K562 (cell line): ENCODE data around the gene SAP30BP. TPM values are rescaled to one million over a fixed set of nuclear protein-coding genes. Genes with fewer than 3 reads are reported as not detected.

Source experiments
- ATAC-seq: fragments of 200-7000 bp; cut with Tn5 transposase; 3 replicates; pipeline ENCODE4 v1.9.1; 2020; ENCODE audit warnings: moderate library complexity
- BruUV-seq: library from RNA; stranded (reverse); fragments of 400-500 nt; replicated peaks from 2 replicates; lab custom pipeline; 2021; lab: Mats Ljungman, UMichigan
- CTCF ChIA-PET: fragments of 300-600 bp; formaldehyde crosslinking; extraction: SDS; loops from one replicate; lab custom pipeline; 2021; ENCODE audit warnings: low intra/inter-chr PET ratio; lab: Yijun Ruan, JAX
- POLR2A ChIA-PET: fragments of 300-600, 350-650 bp; sonication (Branson Sonifier 250); formaldehyde crosslinking; extraction: SDS; loops from one replicate; lab custom pipeline; 2021; ENCODE audit warnings: antibody characterized with exemption, inconsistent platforms; lab: Yijun Ruan, JAX
- DNase-seq, 4 experiments: peaks; one replicate each; pipeline versions ENCODE4 v3.0.0 to v3.0.0-alpha.2; 2011 to 2018; ENCODE audit warnings: low spot score in 3 of 4, mixed read lengths in 3 of 4; ENCODE audit errors: extremely low read depth in 1 of 4
- FAIRE-seq: peaks from 2 replicates; lab custom pipeline; 2011; peaks lifted over from hg19 to GRCh38; lab: Jason Lieb, UNC
- H2AFZ ChIP-seq: 2 replicates; pipeline ENCODE4 v1.6.0; 2011; ENCODE audit warnings: low read depth, low read length, control low read depth, inconsistent platforms
- H3K27ac ChIP-seq: fragments of 200-600 bp; 3 replicates; pipeline ENCODE4 v1.8.0; 2011; ENCODE audit warnings: low read depth, mild to moderate bottlenecking, control low read depth, inconsistent platforms, low read length, moderate library complexity, mixed read lengths; ENCODE audit errors: extremely low read depth
- H3K27me3 ChIP-seq, 2 experiments: fragments of 300-600 bp in 1 of 2; 2 replicates in 1 of 2; 3 replicates in 1 of 2; pipeline versions ENCODE4 v1.6.0 to v1.8.0; 2011; ENCODE audit warnings: inconsistent platforms in 2 of 2, low read length in 2 of 2, mild to moderate bottlenecking in 1 of 2, mixed read lengths in 1 of 2, moderate library complexity in 1 of 2; ENCODE audit not compliant: control insufficient read depth in 2 of 2, insufficient read depth in 2 of 2
- H3K36me3 ChIP-seq: fragments of 300-600 bp; 3 replicates; pipeline ENCODE4 v1.8.0; 2011; ENCODE audit warnings: mild to moderate bottlenecking, low read length, inconsistent platforms; ENCODE audit not compliant: control insufficient read depth, insufficient read depth
- H3K4me1 ChIP-seq, 2 experiments: fragments of 200-600 bp in 1 of 2; replicated peaks in 1 of 2; 2 replicates in 1 of 2; 3 replicates in 1 of 2; pipeline versions ENCODE4 v1.5.1 to v1.8.0; 2011; ENCODE audit warnings: inconsistent platforms in 2 of 2, low read length in 2 of 2, mild to moderate bottlenecking in 1 of 2, mixed read lengths in 1 of 2, moderate library complexity in 1 of 2; ENCODE audit not compliant: control insufficient read depth in 2 of 2, insufficient read depth in 2 of 2
- H3K4me2 ChIP-seq: 2 replicates; pipeline ENCODE4 v1.6.1; 2011; ENCODE audit warnings: low read length, control low read depth, inconsistent platforms, mixed read lengths; ENCODE audit not compliant: insufficient read depth
- H3K4me3 ChIP-seq: fragments of 200-600 bp; sonication (generic), shearing (Covaris generic); 2 replicates; pipeline ENCODE4 v1.5.1; 2016; ENCODE audit warnings: control low read depth, inconsistent platforms
- H3K79me2 ChIP-seq: fragments of 200-600 bp; 3 replicates; pipeline ENCODE4 v1.8.0; 2011; ENCODE audit warnings: low read length, inconsistent platforms; ENCODE audit not compliant: control insufficient read depth, insufficient read depth
- H3K9ac ChIP-seq, 2 experiments: 2 replicates each; pipeline versions ENCODE4 v1.6.0 to v1.6.1; 2011; ENCODE audit warnings: low read depth in 2 of 2, low read length in 2 of 2, control low read depth in 1 of 2, inconsistent platforms in 1 of 2, mild to moderate bottlenecking in 1 of 2, mixed read lengths in 1 of 2; ENCODE audit not compliant: insufficient read depth in 1 of 2
- H3K9me1 ChIP-seq: one replicate; pipeline ENCODE4 v1.6.0; 2011; ENCODE audit warnings: inconsistent platforms, mild to moderate bottlenecking, low read length, moderate library complexity; ENCODE audit not compliant: control insufficient read depth, insufficient read depth
- H3K9me3 ChIP-seq: replicated peaks from 2 replicates; pipeline ENCODE4 v1.5.1; 2011; ENCODE audit warnings: low read depth, low read length, inconsistent platforms; ENCODE audit not compliant: control insufficient read depth, insufficient read depth
- H4K20me1 ChIP-seq: replicated peaks from 2 replicates; pipeline ENCODE4 v1.6.1; 2011; ENCODE audit warnings: low read length, inconsistent platforms, mixed read lengths; ENCODE audit not compliant: control insufficient read depth, insufficient read depth
- CAMTA2 ChIP-seq: fragments of 250-450 bp; sonication (Bioruptor Pico); conservative IDR thresholded peaks from 2 replicates; pipeline ENCODE4 v1.5.1; 2022
- GTF2B ChIP-seq: IDR thresholded peaks from 2 replicates; pipeline ENCODE4 v1.6.1; 2011; ENCODE audit not compliant: insufficient read length; ENCODE audit errors: extremely low read depth
- LCOR ChIP-seq: sonication (generic); formaldehyde crosslinking; IDR thresholded peaks from 2 replicates; pipeline ENCODE4 v1.8.0; 2022; ENCODE audit warnings: mild to moderate bottlenecking, missing genetic modification reagents
- RCOR1 ChIP-seq, 2 experiments: IDR thresholded peaks; 2 replicates each; pipeline ENCODE4 v1.6.1; 2012; ENCODE audit warnings: low read depth in 2 of 2, low read length in 2 of 2, borderline replicate concordance in 1 of 2, improper control_type of control experiment in 1 of 2
- USF2 ChIP-seq: sonication (generic); formaldehyde crosslinking; IDR thresholded peaks from 2 replicates; pipeline ENCODE4 v1.5.0; 2020; ENCODE audit warnings: missing genetic modification reagents
- WGBS: fragments of 100-300 bp; shearing (Covaris generic); methylation state at CpG from one replicate; pipeline ENCODE4 v1.1.6; 2016; ENCODE audit warnings: low coverage, mixed read lengths; ENCODE audit not compliant: insufficient coverage; ENCODE audit errors: missing lambda C conversion rate; 5-methylcytosine and 5-hydroxymethylcytosine counted together
- in situ Hi-C: fragments of 300-500 bp; cut with MboI; formaldehyde crosslinking; loops from 4 replicates; pipeline ENCODE4 v1.15.0; 2018; ENCODE audit warnings: inconsistent platforms, mixed read lengths
- intact Hi-C: fragments of 100-400 bp; cut with micrococcal nuclease; formaldehyde crosslinking; loops from 2 replicates; pipeline ENCODE4 v1.14.2; 2022
- polyA plus RNA-seq, 8 experiments: library from polyadenylated mRNA; depleted of rRNA in 4 of 8; stranded (reverse) in 5 of 8; unstranded in 3 of 8; fragments of >200 nt; fragmentation: Nextera tagmentation in 2 of 8; fragmentation: Illumina TruSeq in 1 of 8; extraction: Ambion mirVana in 2 of 8; extraction: Trizol in 1 of 8; gene quantifications; 2 replicates each; pipeline versions ENCODE4 v1.2.1 to v1.2.3, GENCODE V29; 2011 to 2014; ENCODE audit warnings: inconsistent platforms in 1 of 8, missing spikeins in 1 of 8
- total RNA-seq, 7 experiments: library from RNA; depleted of rRNA in 6 of 7; stranded (reverse); fragments of >200 nt in 6 of 7; fragmentation: Illumina TruSeq in 2 of 7; extraction: Trizol in 2 of 7; gene quantifications; 2 replicates each; pipeline versions ENCODE4 v1.2.1 to v1.2.3, GENCODE V29; 2011 to 2021; ENCODE audit warnings: low replicate concordance in 1 of 7

SAP30BP gene
- total and polyA plus RNA-seq, 9 of the 15 experiments (the other 6 are each of a cell fraction or from before 2014, with no cell fraction given): 45.3 to 154 (median 71.7) TPM

GRCh38 chr17:75638893-75639292 is 28.2 kb upstream of the SAP30BP start (continued):
- TF ChIP-seq GTF2B (no peak), USF2 (CRISPR knock-in tag) (no peak), RCOR1 (IDR thresholded peaks at IDR 0.05; ENCODE audit: borderline replicate concordance in 1 of 2, low read depth in 2 of 2, low read length in 2 of 2) (no peak), LCOR (no peak)

GRCh38 chr17:75639327-75639726 is 27.8 kb upstream of the SAP30BP start:
- H2AFZ ChIP-seq: no peak overlapping the region
- in situ Hi-C loops: no loop called here

More at GRCh38 chr17:75639327-75639726, 27.8 kb upstream of the SAP30BP start:
- FAIRE-seq (no peak), DNase-seq (no peak), ATAC-seq (no peak)
- no peak overlapping the region for H3K9ac ChIP-seq
- 0 out of 2 replicates have a peak, but pooled peaks cover 11% of the 10 kb centered on the region for H4K20me1 ChIP-seq
- intact Hi-C loops: no loop called here
- 90% methylated on average over 3 of the region's 3 CpGs for WGBS
- H3K9me1 ChIP-seq: no peaks in the 10 kb centered on the region
- no peak overlapping the region for H3K4me3 ChIP-seq
- ChIA-PET POLR2A (no interaction called here), CTCF (no interaction called here)
- H3K4me2 ChIP-seq: no peak overlapping the region
- TF ChIP-seq CAMTA2 (CRISPR knock-in tag): no peak
- BruUV-seq: no TSS peak
- H3K27ac ChIP-seq: no peak overlapping the region
- peaks cover 15 to 48% of the 10 kb centered on the region in 2 experiments; a peak in 4 of 5 replicates for H3K4me1 ChIP-seq
- H3K36me3 ChIP-seq: peaks cover 3% of the 10 kb centered on the region; the same call in 1 of the 3 replicates
- H3K79me2 ChIP-seq: no peaks in the 10 kb centered on the region
- no peaks in the 10 kb centered on the region for H3K9me3 ChIP-seq
- no peaks in the 10 kb centered on the region for H3K27me3 ChIP-seq
